Measurements from ENCODE around the gene HNRNPLL. TPM values are rescaled to one million over a fixed set of nuclear protein-coding genes. Genes with fewer than 3 reads are reported as not detected.

The HNRNPLL gene
- total and polyA plus RNA-seq, 2 of the 13 experiments (the other 11 are each of a cell fraction or from before 2014, with no cell fraction given), result 49.4 to 103 TPM

DNA sequence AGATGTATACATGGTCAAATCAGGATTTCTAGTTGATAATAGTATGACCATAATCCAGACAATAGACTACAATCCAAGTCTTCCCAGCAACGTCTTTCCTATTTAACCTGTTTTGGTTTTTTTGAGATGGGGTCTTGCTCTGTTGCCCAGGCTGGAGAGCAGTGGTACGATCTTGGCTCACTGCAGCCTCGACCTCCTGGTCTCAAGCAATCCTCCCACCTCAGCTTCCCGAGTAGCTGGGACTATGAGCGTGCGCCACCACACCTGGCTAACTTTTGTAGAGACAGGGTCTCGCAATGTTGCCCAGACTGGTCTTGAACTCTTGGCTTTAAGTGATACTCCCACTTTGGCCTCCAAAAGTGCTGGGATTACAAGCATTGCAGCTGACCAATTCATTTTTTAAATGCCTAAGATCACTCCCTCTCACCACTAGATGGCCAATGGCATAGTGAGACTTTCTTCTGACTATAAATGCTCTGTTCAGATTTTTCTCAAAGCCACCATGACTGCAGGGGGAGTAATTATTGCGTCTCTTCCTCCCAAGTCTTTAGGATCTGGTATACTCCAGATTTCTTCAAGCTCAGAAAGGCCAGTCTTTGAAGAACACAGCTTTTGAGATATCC, 47.6 kb downstream of the HNRNPLL start (continued):
- 0 out of 2 replicates have a peak, but pooled peaks have one; percentile 41 for TF ChIP-seq GFI1 (CRISPR knock-in tag; IDR thresholded peaks at IDR 0.05; ENCODE audit: borderline replicate concordance)
- TF ChIP-seq ZZZ3 (CRISPR knock-in tag; IDR thresholded peaks at IDR 0.05; ENCODE audit: borderline replicate concordance), result no peak
- TF ChIP-seq AHR (CRISPR knock-in tag; IDR thresholded peaks at IDR 0.05), result no peak
- no peak for TF ChIP-seq NAIF1 (CRISPR knock-in tag; IDR thresholded peaks at IDR 0.05; ENCODE audit: borderline replicate concordance)
- TF ChIP-seq, protein P1, sequence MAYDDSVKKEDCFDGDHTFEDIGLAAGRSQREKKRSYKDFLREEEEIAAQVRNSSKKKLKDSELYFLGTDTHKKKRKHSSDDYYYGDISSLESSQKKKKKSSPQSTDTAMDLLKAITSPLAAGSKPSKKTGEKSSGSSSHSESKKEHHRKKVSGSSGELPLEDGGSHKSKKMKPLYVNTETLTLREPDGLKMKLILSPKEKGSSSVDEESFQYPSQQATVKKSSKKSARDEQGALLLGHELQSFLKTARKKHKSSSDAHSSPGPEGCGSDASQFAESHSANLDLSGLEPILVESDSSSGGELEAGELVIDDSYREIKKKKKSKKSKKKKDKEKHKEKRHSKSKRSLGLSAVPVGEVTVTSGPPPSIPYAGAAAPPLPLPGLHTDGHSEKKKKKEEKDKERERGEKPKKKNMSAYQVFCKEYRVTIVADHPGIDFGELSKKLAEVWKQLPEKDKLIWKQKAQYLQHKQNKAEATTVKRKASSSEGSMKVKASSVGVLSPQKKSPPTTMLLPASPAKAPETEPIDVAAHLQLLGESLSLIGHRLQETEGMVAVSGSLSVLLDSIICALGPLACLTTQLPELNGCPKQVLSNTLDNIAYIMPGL (CRISPR knock-in tag; IDR thresholded peaks at IDR 0.05; ENCODE audit: borderline replicate concordance in 1 of 2, low read depth in 1 of 2), result no peak
- TF ChIP-seq, protein P2, sequence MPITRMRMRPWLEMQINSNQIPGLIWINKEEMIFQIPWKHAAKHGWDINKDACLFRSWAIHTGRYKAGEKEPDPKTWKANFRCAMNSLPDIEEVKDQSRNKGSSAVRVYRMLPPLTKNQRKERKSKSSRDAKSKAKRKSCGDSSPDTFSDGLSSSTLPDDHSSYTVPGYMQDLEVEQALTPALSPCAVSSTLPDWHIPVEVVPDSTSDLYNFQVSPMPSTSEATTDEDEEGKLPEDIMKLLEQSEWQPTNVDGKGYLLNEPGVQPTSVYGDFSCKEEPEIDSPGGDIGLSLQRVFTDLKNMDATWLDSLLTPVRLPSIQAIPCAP (CRISPR knock-in tag; IDR thresholded peaks at IDR 0.05; ENCODE audit: low read depth), result no peak
- TF ChIP-seq RAD21 (CRISPR knock-in tag; IDR thresholded peaks at IDR 0.05), result 0 out of 2 replicates have a peak, but pooled peaks have one; percentile 28
- TF ChIP-seq TARDBP (CRISPR knock-in tag; IDR thresholded peaks at IDR 0.05), result peak; percentile 48; the same call in 1 of the 2 replicates
- no peak for TF ChIP-seq ZNF350 (CRISPR knock-in tag; IDR thresholded peaks at IDR 0.05; ENCODE audit: borderline replicate concordance, low read depth)
- no peak for TF ChIP-seq FOXO1 (CRISPR knock-in tag; IDR thresholded peaks at IDR 0.05)
- no peak for TF ChIP-seq SIN3A (IDR thresholded peaks at IDR 0.05; ENCODE audit: borderline replicate concordance, low read depth, low read length)
- no peak for TF ChIP-seq ZNF746 (CRISPR knock-in tag; IDR thresholded peaks at IDR 0.05)
- no peak for TF ChIP-seq ARNTL (CRISPR knock-in tag; IDR thresholded peaks at IDR 0.05)
- 0 out of 2 replicates have a peak, but pooled peaks have one; percentile 36 for TF ChIP-seq TOPORS (CRISPR knock-in tag; IDR thresholded peaks at IDR 0.05)
- no peak for TF ChIP-seq ZNF792 (CRISPR knock-in tag; IDR thresholded peaks at IDR 0.05)
- TF ChIP-seq, protein P3, sequence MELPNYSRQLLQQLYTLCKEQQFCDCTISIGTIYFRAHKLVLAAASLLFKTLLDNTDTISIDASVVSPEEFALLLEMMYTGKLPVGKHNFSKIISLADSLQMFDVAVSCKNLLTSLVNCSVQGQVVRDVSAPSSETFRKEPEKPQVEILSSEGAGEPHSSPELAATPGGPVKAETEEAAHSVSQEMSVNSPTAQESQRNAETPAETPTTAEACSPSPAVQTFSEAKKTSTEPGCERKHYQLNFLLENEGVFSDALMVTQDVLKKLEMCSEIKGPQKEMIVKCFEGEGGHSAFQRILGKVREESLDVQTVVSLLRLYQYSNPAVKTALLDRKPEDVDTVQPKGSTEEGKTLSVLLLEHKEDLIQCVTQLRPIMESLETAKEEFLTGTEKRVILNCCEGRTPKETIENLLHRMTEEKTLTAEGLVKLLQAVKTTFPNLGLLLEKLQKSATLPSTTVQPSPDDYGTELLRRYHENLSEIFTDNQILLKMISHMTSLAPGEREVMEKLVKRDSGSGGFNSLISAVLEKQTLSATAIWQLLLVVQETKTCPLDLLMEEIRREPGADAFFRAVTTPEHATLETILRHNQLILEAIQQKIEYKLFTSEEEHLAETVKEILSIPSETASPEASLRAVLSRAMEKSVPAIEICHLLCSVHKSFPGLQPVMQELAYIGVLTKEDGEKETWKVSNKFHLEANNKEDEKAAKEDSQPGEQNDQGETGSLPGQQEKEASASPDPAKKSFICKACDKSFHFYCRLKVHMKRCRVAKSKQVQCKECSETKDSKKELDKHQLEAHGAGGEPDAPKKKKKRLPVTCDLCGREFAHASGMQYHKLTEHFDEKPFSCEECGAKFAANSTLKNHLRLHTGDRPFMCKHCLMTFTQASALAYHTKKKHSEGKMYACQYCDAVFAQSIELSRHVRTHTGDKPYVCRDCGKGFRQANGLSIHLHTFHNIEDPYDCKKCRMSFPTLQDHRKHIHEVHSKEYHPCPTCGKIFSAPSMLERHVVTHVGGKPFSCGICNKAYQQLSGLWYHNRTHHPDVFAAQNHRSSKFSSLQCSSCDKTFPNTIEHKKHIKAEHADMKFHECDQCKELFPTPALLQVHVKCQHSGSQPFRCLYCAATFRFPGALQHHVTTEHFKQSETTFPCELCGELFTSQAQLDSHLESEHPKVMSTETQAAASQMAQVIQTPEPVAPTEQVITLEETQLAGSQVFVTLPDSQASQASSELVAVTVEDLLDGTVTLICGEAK (IDR thresholded peaks at IDR 0.05), result no peak
- TF ChIP-seq, protein P3 (CRISPR knock-in tag; IDR thresholded peaks at IDR 0.05), result no peak
